Endothelial cell (in vitro differentiated cells): ENCODE results near the gene PAPPA2. TPM values are rescaled to one million over a fixed set of nuclear protein-coding genes. Genes with fewer than 3 reads are reported as not detected.
"Not testable (repeated sequence)": the region's sequence is repeated elsewhere in the genome, so short reads cannot be mapped to it uniquely, and the experiment has no call there.

Experiments
- DNase-seq: peaks from one replicate; pipeline ENCODE4 v3.0.0; 2021; ENCODE audit warnings: low spot score
- H3K27ac Mint-ChIP-seq: one replicate; pipeline ENCODE4 v1.8.0; 2021; ENCODE audit warnings: mixed read lengths, inconsistent platforms; ENCODE audit not compliant: unreplicated experiment
- H3K27me3 Mint-ChIP-seq: one replicate; pipeline ENCODE4 v1.8.0; 2021; ENCODE audit warnings: mild to moderate bottlenecking, moderate library complexity, mixed read lengths, inconsistent platforms; ENCODE audit not compliant: unreplicated experiment
- H3K36me3 Mint-ChIP-seq: one replicate; pipeline ENCODE4 v1.8.0; 2021; ENCODE audit warnings: mild to moderate bottlenecking, low read depth, mixed read lengths, inconsistent platforms; ENCODE audit not compliant: unreplicated experiment
- H3K4me1 Mint-ChIP-seq: one replicate; pipeline ENCODE4 v1.8.0; 2021; ENCODE audit warnings: mild to moderate bottlenecking, mixed read lengths, inconsistent platforms; ENCODE audit not compliant: unreplicated experiment
- H3K4me3 Mint-ChIP-seq: one replicate; pipeline ENCODE4 v1.8.0; 2021; ENCODE audit warnings: mild to moderate bottlenecking, mixed read lengths, inconsistent platforms; ENCODE audit not compliant: unreplicated experiment
- H3K9me3 Mint-ChIP-seq: one replicate; pipeline ENCODE4 v1.8.0; 2021; ENCODE audit warnings: mixed read lengths, inconsistent platforms; ENCODE audit not compliant: unreplicated experiment
- CTCF ChIP-seq: fragments of 200-600 bp; sonication (generic); IDR thresholded peaks from one replicate; pipeline ENCODE4 v1.5.0; 2021; ENCODE audit warnings: antibody characterized with exemption; ENCODE audit not compliant: unreplicated experiment
- long read RNA-seq: library from polyadenylated mRNA; unstranded; transcript quantifications from one replicate; pipeline ENCODE4 v2.0.0, GENCODE V29; 2020; ENCODE audit not compliant: unreplicated experiment
- total RNA-seq: library from RNA; stranded (reverse); fragmentation: NEBNext Ultra II Directional; extraction: Animal tissue kit (Norgen Biotek cat#: 25700); gene quantifications from one replicate; pipeline ENCODE4 v1.2.1, GENCODE V29; 2021; ENCODE audit not compliant: unreplicated experiment

The PAPPA2 gene
- total RNA-seq = 0.33 TPM
- long read RNA-seq = 0 reads

DNA sequence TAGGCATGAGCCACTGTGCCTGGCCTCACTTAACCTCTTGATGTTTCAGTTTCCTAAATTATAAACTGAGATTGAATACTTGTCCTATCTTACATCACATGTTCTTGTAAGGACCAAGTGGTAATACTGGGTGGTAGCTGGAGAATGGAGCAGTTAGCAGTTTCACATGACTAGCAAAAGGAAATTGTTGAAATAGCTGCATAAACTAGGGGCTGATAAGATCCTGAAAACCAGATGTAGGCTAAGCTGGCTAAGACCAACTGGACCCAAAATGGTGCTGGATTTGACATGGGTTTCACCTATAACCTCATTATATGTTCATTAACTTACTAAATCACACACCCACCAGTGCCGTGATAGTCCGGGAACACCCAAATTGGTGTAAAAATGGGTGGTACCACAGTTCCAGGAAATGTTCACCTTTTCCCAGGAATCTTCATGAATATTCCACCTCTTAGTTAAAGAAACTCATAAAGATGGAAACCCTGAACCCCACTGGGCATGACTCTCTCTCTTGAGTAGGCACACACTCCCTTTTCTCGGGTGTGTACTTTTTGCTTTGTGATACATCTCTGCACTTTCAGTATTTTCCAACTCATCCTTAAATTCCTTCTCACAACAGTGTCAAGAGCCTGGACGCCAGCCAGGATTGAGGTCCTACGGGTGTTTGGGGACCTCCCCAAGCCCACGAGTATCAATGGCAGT is at the start of gene PAPPA2:
Gene PAPPA2 (plus strand): TSS at position 502 of the 705 bp plus-strand sequence. CDS start 93,148 bp downstream, outside the sequence.
- no peak for TF ChIP-seq CTCF
- no peak for DNase-seq
- Mint-ChIP-seq H3K36me3 (no peaks in the 10 kb centered on the region), H3K4me3 (no peak within 1 kb of the TSS), H3K9me3 (no peaks in the 10 kb centered on the region), H3K4me1 (no peaks in the 10 kb centered on the region), H3K27ac (no peak within 1 kb of the TSS), H3K27me3 (no peaks in the 10 kb centered on the region)

GRCh38 chr1:176416777-176417176 is 46.2 kb upstream of the PAPPA2 start:
- no peaks in the 10 kb centered on the region for H3K36me3 Mint-ChIP-seq
- DNase-seq = no peak
- no peak overlapping the region for H3K4me3 Mint-ChIP-seq
- H3K9me3 Mint-ChIP-seq = no peaks in the 10 kb centered on the region
- no peaks in the 10 kb centered on the region for H3K4me1 Mint-ChIP-seq
- TF ChIP-seq CTCF = no peak
- H3K27ac Mint-ChIP-seq = no peak overlapping the region
- no peaks in the 10 kb centered on the region for H3K27me3 Mint-ChIP-seq

- not testable (repeated sequence) for H3K36me3 Mint-ChIP-seq, DNase-seq, H3K27me3 Mint-ChIP-seq, H3K27ac Mint-ChIP-seq, H3K4me3 Mint-ChIP-seq, H3K9me3 Mint-ChIP-seq, H3K4me1 Mint-ChIP-seq
Measured at GRCh38 chr1:176419608-176420007, 43.4 kb upstream of the PAPPA2 start.

DNA sequence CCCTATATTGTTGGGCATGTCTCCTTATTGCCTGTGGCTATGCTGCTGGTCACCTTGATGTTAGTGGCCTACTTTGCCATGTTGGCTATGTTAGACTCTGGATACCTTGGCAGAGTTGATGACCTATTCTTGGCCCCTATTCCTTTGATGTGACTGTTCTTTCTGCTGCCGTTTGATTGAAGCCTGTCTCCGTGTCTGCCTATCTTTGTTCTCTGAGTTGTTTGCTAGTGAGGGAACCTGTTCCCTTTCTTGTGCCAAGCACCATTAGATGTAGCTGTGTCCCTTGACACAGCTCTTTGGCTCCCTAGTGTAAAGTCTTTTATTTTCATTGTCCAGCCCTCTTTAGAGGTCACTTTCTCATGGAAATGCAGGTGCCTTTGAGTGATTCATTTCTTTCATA is 28.7 kb upstream of the PAPPA2 start:
- Mint-ChIP-seq H3K27ac (no peak overlapping the region), H3K27me3 (no peaks in the 10 kb centered on the region), H3K4me3 (no peak overlapping the region), H3K36me3 (no peaks in the 10 kb centered on the region), H3K9me3 (no peaks in the 10 kb centered on the region), H3K4me1 (peaks cover 7% of the 10 kb centered on the region)
- no peak for DNase-seq
- no peak for TF ChIP-seq CTCF

GRCh38 chr1:176436251-176436650 is 26.7 kb upstream of the PAPPA2 start:
- H3K27ac Mint-ChIP-seq = no peak overlapping the region
- H3K36me3 Mint-ChIP-seq = no peaks in the 10 kb centered on the region
- TF ChIP-seq CTCF = no peak
- no peak for DNase-seq
- H3K4me1 Mint-ChIP-seq = peaks cover 7% of the 10 kb centered on the region
- no peaks in the 10 kb centered on the region for H3K27me3 Mint-ChIP-seq
- no peak overlapping the region for H3K4me3 Mint-ChIP-seq
- no peaks in the 10 kb centered on the region for H3K9me3 Mint-ChIP-seq
